GM21737 (cell line): ENCODE results near the gene GPR68.

ENCODE experiments used
- ATAC-seq: cut with Tn5 transposase; IDR thresholded peaks from one replicate; pipeline ENCODE4 v1.9.1; 2021; ENCODE audit warnings: mild to moderate bottlenecking, moderate library complexity; ENCODE audit not compliant: unreplicated experiment

Gene GPR68, protein sequence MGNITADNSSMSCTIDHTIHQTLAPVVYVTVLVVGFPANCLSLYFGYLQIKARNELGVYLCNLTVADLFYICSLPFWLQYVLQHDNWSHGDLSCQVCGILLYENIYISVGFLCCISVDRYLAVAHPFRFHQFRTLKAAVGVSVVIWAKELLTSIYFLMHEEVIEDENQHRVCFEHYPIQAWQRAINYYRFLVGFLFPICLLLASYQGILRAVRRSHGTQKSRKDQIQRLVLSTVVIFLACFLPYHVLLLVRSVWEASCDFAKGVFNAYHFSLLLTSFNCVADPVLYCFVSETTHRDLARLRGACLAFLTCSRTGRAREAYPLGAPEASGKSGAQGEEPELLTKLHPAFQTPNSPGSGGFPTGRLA

DNA sequence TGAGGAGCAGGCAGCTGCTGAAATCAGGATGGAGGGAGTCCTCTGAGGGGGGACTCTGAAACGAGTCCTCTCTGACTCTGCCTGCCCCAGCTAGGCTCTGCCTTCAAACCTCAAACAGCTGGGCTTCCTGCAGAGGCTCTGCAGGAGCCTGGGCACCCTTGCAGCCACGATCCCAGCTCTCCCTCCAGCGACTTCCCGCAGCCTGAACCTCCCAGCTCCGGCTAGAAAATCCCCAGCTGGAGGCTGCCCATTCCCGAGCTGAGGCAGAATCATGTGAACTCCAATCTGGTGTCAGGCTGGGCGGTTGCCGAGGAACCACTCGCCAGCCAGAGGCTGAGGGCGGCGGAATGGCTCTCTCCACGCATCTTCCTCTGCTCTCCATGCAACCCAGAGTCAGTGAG lies at the start of gene GPR68:
Gene GPR68, minus strand, starts transcription at position 204 of the 401 bp plus-strand sequence. CDS start 9,654 bp downstream, outside the sequence.
- no peak for ATAC-seq

DNA sequence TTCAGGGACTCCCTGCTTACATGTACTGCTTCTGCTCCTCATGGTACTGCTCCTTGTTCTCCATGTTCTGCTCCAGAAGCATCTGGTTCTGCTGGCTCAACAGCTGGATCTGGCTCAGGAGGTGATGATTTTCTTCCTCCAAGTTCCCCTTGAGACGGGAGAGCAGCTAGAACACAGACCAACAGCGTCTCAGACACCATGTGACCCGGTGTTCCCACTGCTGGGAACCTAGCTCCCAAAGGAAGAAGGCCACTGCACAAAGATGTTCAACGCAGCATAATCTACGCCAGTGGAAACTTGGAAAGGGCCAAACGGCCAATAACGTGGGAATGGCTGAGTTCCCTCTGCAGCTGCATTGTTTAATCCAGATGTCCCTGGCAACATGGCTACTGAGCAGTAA lies 49.6 kb upstream of the GPR68 start:
- no peak for ATAC-seq

DNA sequence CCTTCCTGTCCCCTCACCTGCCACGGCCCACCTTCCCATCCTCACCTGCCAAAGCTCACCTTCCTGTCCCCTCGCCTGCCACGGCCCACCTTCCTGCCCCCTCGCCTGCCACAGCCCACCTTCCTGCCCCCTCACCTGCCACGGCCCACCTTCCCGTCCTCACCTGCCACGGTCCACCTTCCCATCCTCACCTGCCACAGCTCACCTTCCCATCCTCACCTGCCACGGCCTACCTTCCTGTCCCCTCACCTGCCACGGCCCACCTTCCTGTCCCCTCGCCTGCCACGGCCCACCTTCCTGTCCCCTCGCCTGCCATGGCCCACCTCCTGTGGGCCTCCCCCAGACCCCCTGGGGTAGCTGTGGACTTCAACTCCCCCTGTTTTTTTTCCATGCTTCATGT lies 48.8 kb upstream of the GPR68 start:
- no peak for ATAC-seq

DNA sequence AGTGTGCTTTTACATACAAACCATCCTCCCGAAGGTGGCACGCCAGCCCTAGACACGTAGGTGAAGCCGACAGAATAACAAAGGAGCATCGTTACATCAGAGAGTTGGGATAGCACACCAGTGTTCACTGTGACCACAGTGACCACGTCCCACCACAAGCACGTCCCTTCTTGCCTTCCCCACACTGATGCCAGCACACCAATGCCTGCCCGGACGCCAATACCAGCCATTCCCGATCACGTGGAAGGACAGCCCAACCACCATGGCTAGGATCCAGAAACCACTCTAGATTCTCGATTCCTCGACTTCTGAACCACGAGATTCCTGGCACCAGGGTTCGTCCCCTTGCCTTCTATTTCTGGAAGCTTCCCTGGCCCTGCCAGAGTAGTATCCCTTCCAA lies 48.0 kb upstream of the GPR68 start:
- ATAC-seq = no peak

DNA sequence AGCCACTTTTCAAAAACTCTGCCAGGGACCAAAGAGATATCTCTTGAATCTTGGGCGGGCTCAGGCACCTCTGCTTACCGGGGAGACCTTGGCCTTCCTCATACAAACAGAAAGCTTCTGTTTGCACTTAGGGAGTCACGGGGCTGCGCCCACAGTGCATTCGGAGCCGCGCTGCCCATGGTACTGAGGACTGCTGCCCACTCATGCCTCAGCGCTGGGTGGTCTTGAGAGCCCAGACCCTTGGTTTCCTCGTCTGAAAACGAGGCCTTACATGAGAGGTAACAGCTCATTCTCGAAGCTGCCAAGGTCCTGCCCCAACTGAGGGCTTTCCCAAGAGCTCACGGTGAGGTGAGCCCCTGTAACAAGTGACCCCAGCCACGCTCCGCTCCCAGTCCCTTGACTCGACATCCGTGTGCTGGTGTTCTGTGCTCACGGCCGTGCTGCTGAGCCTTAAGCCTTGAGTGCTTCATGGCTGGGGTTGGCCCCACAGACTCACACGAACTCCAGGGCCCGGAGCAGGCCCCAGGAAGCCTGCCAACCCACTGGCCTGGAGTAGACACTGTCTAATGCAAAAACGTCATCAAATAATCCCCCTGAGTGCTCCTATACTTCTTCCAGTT lies 47.4 kb upstream of the GPR68 start:
- no peak for ATAC-seq

DNA sequence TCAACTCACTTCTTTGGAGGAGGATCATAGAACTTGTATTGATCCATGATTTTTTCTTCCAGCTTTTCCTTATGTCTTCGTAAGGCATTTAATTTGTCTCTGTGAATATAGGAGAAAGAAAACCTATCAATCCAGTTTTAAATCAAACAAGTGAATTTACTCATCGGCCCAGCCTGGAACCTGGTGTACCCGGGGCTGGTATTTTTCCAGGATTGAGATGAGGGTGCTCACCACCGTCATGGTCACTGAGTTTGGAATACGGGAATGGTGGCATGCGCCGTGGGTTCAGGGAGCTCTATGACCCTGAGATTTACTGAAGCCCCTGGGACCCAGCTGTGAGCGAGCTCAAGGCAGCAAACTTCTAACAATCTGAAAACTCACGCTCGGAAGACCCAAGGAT lies 46.5 kb upstream of the GPR68 start:
- ATAC-seq = no peak

DNA sequence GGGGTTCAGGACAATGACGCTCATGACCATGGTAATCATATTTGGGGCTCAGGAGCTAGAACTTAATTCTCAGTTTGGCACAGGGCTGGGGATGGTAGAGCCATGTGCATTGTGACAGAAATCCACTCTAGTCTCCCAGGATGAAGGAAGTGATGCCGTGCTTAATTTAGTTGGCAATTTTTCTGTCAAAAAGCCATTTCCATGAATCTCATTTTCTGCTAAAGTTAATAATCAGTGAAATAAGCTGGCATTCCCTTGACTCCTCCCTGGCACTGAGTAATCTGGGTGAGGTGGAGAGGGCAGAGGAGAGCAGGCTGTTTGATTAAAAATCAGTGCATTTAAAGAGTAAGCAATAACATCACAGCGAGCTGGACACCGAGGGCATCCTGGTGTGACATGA lies 45.0 kb upstream of the GPR68 start:
- ATAC-seq = no peak

DNA sequence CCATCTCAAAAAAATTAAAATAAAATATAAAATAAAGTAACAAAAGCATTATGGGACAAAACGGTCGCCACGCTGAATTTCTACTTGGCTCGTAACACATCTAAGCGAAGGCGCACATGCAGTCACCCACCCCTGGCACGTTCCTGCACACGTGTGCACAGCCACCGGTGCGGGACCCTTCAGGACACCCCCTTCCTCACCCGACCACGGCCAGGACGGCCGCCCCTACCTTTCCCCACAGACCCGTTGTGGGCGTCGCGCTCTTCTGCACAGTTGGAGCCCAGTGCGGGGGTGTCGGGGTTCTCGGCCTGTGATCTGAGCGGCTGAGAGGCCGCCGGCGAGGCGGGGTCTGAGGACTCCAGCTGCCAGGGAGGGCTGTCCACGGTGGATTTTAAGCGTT lies 44.4 kb upstream of the GPR68 start:
- no peak for ATAC-seq

DNA sequence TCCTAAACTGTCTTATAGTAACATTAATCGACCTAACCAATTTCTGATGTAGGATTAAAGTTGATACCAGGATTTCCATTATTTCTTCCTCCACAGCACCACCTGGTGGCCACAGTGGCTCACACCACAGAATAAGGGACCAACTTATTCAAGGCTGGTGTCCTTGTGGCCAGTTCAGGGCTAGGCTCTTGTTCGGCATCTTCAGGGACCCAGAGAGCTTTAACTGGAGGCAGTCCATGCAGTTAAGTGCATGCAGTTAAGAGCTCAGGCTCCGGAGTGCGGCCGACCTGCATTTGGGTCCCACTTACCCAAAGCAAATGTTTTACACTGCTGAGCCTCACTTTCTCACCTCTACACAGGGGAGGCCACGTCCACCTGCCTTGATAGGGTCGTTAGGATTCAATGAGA lies 42.0 kb upstream of the GPR68 start:
- no peak for ATAC-seq

DNA sequence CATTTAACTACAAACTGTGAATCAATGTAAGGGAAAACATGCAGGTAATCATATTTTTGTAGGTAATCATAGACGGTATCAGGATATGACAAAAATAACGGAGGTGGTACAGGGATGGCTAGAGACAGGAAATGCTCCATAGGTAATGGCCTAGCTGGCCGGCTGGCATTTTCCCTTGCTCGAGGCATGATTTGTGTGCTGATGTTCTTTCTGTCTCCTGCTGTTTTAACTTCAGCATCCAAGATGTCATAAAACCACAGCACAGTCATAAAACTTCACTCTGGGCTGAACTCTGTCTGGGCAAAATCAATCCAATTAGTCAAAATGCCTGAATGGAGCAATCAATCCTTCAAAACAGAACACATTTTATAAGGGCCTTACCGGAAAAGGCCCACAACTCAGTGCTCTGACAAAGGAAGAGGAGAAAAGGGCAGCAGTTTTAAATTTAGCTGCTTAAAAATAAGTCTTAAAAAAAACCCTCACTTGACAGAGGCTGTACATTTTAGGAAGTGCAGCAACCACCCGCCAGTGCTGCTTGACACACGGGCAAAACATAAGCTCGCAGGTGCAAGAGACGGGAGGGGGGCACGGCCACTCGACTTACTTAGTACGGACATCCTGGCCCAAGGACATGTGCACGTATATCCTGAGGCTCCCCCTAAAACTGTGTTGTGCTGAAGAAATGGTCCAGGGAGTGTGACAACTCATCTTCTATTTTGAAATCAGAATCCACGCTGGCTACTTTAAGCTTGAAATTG lies 40.5 kb upstream of the GPR68 start:
- ATAC-seq = no peak

DNA sequence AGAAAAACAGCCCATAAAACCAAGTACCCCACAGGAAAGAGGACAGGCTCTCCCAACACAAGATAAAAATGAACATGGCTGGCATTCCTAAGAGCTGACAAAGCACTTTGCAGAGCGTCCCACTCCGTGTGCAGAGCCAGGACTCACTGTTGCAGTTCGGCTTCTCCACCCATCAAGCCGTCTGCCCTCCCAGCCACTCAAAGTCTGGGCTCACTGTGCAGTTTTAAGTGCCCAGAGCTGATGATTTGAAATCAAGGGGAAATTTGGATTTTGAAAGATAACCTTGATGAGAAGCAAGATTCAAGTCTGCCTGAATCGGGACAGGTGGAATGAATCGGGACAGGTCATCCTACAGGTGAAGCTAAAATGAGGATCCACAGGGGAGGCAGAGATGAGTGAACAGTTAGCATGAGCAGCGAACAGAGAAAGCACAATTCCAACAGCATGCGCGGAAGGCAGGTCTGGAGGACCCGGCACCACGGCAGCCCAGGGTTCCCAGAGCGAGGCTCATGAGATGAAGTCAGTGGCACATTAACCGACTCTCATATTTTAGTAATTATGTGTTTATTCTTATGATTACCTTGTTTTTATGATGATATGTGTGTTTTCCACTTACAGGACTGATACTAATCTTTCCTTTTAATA lies 39.8 kb upstream of the GPR68 start:
- no peak for ATAC-seq

DNA sequence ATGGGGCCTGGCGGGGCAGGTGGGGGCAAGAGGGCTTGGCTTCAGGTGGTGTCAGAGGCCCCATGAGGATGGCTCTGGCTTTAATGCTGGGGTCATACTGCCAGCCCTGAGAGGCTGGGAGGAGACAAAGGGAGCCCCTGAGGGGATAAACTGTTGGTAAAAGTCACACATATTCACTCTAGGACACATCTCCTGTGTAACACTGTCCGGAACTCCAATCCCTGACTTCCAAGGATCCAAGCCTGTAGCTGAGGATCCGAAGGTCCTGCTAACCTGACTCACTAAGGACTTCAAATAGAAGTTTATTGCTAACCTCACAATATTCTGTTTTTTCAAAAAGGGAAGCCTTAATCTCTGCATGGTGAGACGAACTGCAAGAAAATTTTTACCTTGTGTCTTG lies 39.2 kb upstream of the GPR68 start:
- ATAC-seq = no peak

DNA sequence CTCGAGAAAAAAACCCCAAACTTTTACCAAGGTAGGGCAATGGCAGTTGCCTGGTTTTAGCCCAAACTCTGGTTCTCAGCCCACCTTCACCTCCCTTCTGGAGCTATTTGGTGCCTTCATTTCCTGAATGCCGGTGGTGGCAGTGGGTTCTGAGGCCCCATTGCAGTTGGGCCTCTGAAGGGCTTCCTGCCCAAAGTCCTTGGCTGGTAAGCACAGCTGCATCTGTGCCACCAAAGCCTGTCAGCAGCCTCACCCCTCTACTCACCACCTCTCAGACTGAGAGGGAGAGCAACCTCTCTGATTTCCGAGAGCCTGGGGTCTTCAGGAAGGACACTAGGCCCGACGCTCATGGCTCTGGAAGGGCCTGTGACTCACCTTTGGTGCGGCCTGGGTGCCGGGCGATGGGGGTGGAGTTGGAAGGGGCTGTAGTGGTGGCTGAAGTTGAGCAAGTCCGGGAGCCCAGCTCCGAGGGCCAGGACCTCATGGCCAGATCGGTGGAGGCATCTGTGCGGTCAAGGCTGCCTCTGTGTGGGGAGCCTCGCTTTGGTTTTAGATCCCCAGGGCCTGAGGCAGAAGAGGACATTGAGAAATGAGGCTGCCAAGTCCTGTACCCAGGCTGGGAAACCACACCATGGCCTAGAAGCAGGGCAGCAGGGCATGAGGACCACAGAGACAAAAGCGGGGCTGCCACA lies 38.6 kb upstream of the GPR68 start:
- no peak for ATAC-seq

DNA sequence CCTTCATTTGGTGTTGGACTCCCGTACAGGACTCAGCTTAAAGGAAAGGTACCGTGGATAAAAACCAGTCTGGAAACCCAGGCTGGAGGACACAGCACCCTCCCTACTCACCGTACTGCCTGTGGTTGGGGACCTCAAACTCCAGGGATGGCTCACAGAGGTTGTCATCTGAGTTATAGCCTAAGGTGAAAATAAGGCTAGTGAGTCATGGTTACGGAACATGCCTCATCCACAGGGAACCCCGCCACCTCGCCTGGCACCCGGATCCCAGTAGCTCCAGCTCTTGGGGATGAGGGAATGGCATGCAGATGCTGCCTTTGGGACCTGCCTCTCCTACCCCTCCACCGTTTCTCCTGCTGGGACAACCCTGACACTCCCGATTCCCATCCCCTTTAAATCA lies 36.8 kb upstream of the GPR68 start:
- ATAC-seq = no peak

DNA sequence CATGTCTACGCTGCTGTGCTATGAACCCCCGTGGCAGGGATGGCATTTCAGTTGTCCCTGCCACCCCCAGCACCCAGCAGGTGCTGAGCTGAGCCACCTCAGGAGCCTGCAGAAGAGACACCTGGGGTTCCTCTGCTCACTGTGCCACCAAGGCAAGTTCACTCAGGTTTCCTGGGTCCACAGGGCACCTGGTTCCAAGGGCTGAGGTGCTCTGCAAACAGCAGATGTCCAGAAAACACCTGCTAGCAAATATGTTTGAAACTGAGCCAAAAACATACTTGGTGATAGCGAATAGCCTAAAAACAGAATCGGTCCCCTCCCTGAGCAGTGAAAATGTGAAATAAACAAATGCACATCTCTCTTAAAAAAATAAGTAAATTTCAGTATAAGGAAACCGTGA lies 35.6 kb upstream of the GPR68 start:
- no peak for ATAC-seq

DNA sequence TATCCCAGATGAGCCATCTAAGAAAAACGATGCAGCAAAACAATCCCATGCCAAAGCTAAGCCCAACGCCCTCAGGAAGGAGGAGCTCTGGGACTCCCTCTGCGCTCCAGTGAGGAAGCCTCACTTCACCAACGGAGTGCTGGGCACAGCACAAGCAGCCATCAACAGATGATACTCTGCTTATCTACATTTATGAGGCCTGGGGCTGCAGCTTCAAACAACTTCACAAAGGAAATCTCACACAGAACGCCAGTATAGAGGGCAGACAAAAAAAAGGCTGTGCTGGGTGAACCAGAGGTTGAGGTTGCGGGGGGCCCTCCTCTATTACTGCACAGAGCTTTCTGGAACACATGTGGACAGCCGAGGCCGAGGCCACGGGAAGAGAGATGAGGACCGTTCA lies 34.9 kb upstream of the GPR68 start:
- ATAC-seq = no peak

DNA sequence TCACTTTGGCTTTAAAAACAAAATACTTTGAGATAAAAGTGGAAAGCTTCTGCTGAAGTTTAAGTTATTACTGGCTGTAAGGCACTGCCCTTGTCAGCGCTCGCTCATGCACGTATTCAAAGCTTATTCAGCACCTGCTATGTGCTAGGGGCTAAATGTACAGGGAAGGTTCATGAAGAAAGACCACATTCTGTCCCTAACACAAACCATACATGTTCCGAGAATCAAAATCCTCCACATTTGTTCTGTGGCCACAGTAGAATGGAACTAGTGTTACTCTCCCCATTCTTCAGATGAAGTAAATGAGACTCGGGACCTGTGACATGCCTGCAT lies 33.8 kb upstream of the GPR68 start:
- ATAC-seq = no peak

DNA sequence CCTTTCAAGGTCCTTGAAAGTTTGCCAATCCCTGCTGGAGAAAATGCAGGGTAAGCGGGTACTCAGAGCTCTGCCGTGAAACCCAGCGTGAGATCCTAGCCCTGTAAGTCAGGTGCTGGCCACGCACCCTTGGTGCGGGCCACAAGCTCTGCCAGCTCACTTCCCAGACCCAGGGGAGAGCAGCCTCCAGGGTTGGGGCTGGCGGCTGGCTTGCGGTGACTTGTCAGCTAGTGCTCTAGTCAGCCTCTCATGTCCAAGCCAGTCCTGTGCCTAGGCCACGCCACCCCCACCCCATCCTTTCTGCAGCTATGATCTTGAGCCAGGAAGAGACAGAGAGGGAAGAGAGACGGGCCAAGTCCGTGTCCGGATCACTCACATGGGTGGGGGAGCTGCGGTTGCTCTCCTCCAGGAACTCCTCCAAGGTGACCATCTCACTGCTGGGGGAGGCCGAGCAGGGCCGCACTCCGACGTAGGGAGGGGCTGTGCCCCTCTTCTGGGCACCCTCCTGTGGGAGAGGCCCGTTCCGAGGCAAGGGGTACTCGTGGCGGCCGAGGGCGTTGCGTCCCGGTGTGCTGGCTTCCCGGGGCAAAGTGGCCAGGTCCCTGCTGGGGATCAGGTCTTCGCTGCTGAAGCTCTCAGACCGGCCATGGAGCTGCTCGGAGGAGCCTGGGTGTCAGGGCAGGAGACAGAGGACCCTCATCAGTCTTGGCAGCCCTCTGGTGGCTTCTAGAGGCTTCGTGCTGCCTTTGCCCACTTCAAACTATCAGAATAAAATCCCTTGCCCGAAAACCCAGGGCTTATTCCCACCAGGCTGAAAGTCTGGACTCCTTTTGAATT lies 33.3 kb upstream of the GPR68 start:
- ATAC-seq = no peak

DNA sequence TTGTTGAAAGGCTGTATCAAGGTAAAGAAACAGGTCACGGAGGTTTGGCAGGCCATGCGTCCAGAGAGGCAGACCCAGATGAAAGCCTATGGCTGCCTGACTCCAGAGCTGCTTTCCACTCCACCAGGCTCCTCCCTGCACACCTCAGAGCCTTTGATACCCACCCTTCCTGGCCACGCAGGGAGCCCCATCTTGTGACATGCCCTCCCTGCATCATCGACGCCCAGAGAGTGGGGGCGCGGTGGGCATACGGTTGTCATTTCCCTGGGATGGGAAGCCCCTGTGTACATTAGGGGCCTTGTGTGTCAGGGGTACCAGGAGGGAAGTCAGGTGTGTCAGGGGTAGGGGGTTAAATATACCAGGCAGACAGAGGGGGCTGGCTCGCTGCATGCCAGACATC lies 30.3 kb upstream of the GPR68 start:
- ATAC-seq = no peak

DNA sequence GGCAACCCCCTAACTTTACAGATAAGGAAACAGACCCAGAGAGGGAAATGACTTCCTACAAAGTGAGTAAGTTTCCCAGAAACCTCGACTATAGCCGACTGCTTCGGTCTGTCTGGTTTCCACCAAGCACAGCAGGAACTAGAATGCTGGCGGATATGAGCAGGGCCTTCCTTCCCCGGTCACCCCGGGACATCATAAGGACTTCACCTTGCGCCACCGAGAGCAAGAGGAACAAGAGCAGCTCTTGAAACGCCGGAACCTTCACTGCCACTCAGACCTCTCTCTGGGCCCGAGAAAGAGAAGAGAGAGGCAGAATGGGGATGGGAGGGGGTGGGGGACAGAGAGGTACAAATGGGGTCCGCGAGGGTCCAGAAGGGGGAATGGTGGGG lies 29.4 kb upstream of the GPR68 start:
- ATAC-seq = no peak
